A549 (cell line): Measurements from ENCODE around the gene CDYL. TPM values are rescaled to one million over a fixed set of nuclear protein-coding genes. Genes with fewer than 3 reads are reported as not detected.

ENCODE experiments used
- ATAC-seq, 2 experiments: fragments of 200-7000 bp in 1 of 2; fragments of >200 bp in 1 of 2; cut with Nextera tagmentation in 1 of 2; cut with Tn5 transposase in 1 of 2; 3 replicates each; pipeline versions ENCODE4 v1.8.0 to v1.9.1; 2018 to 2020; ENCODE audit warnings: mild to moderate bottlenecking in 1 of 2, moderate library complexity in 1 of 2
- CTCF ChIA-PET: fragments of 300-600 bp; sonication (Branson Sonifier 250); formaldehyde crosslinking; extraction: SDS; loops from one replicate; lab custom pipeline; 2021; ENCODE audit warnings: antibody characterized with exemption, inconsistent platforms; lab: Yijun Ruan, JAX
- POLR2A ChIA-PET: fragments of 350-600 bp; formaldehyde crosslinking; extraction: SDS; loops from one replicate; lab custom pipeline; 2021; ENCODE audit warnings: antibody characterized with exemption, inconsistent platforms; lab: Yijun Ruan, JAX
- DNase-seq, 2 experiments: peaks; one replicate each; pipeline versions ENCODE4 v3.0.0 to v3.0.0-alpha.2; 2011 to 2016; ENCODE audit warnings: low read depth in 1 of 2, low spot score in 1 of 2
- FAIRE-seq: peaks from 2 replicates; lab custom pipeline; 2011; peaks lifted over from hg19 to GRCh38; lab: Jason Lieb, UNC
- H3K27ac ChIP-seq, 2 experiments: fragments of >200 bp; sonication (Bioruptor Twin); formaldehyde crosslinking; 3 replicates each; pipeline ENCODE4 v1.5.1; 2016 to 2017
- H3K4me1 ChIP-seq: fragments of >200 bp; sonication (Bioruptor Twin); formaldehyde crosslinking; 3 replicates; pipeline ENCODE4 v1.6.1; 2016
- H3K4me2 ChIP-seq: fragments of >200 bp; sonication (Bioruptor Twin); formaldehyde crosslinking; 3 replicates; pipeline ENCODE4 v1.6.1; 2016
- H3K4me3 ChIP-seq: fragments of >200 bp; sonication (Bioruptor Twin); formaldehyde crosslinking; 3 replicates; pipeline ENCODE4 v1.5.1; 2016
- H3K9me3 ChIP-seq: fragments of >200 bp; sonication (Bioruptor Twin); formaldehyde crosslinking; 3 replicates; pipeline ENCODE4 v1.6.1; 2016
- BCL3 ChIP-seq: fragments of >200 bp; sonication (Bioruptor Twin); formaldehyde crosslinking; IDR thresholded peaks from 3 replicates; pipeline ENCODE4 v1.6.1; 2016
- BHLHE40 ChIP-seq: IDR thresholded peaks from 2 replicates; pipeline ENCODE4 v1.6.1; 2012; ENCODE audit warnings: low read depth, low read length, inconsistent platforms
- CBX2 ChIP-seq: fragments of 200-600 bp; sonication (generic); IDR thresholded peaks from 2 replicates; pipeline ENCODE4 v1.6.1; 2016; ENCODE audit warnings: low read depth, mild to moderate bottlenecking, borderline replicate concordance
- CEBPB ChIP-seq, 2 experiments: fragments of >200 bp in 1 of 2; sonication (Bioruptor Twin) in 1 of 2; formaldehyde crosslinking in 1 of 2; IDR thresholded peaks; 2 replicates each; pipeline ENCODE4 v1.6.1; 2012 to 2016
- CHD2 ChIP-seq: fragments of 150-350 bp; IDR thresholded peaks from 2 replicates; pipeline ENCODE4 v1.6.1; 2014; ENCODE audit warnings: low read length; ENCODE audit not compliant: partially characterized antibody
- CTCF ChIP-seq: fragments of >200 bp; sonication (Bioruptor Twin); formaldehyde crosslinking; IDR thresholded peaks from 3 replicates; pipeline ENCODE4 v1.5.1; 2016
- ELK1 ChIP-seq: fragments of 150-350 bp; IDR thresholded peaks from 2 replicates; pipeline ENCODE4 v1.6.1; 2014; ENCODE audit warnings: low read depth, mild to moderate bottlenecking, low read length
- FOSL2 ChIP-seq, 2 experiments: fragments of 450-650 bp in 1 of 2; fragments of >200 bp in 1 of 2; sonication (Bioruptor Twin) in 1 of 2; formaldehyde crosslinking; IDR thresholded peaks; 2 replicates each; pipeline versions ENCODE4 v1.5.0 to v1.6.1; 2016 to 2020; ENCODE audit warnings: mild to moderate bottlenecking in 1 of 2, moderate library complexity in 1 of 2
- HEYL ChIP-seq: fragments of 250-450 bp; sonication (Bioruptor Pico); IDR thresholded peaks from 2 replicates; pipeline ENCODE4 v1.8.0; 2021; ENCODE audit warnings: mild to moderate bottlenecking, moderate library complexity
- HMGXB4 ChIP-seq: fragments of 250-450 bp; sonication (Bioruptor Pico); IDR thresholded peaks from 2 replicates; pipeline ENCODE4 v1.5.0; 2021; ENCODE audit warnings: mild to moderate bottlenecking, moderate library complexity, borderline replicate concordance
- HOXB13 ChIP-seq: fragments of 250-450 bp; sonication (Bioruptor Pico); IDR thresholded peaks from 2 replicates; pipeline ENCODE4 v1.5.0; 2020; ENCODE audit warnings: low read depth, mild to moderate bottlenecking, moderate library complexity
- JUNB ChIP-seq: fragments of >200 bp; sonication (Bioruptor Twin); formaldehyde crosslinking; IDR thresholded peaks from 2 replicates; pipeline ENCODE4 v1.6.1; 2016
- KDM1A ChIP-seq: fragments of 200-600 bp; sonication (generic); IDR thresholded peaks from 2 replicates; pipeline ENCODE4 v1.6.1; 2016; ENCODE audit warnings: low read depth, mild to moderate bottlenecking
- MAZ ChIP-seq: fragments of 150-350 bp; IDR thresholded peaks from 2 replicates; pipeline ENCODE4 v1.6.1; 2014; ENCODE audit warnings: antibody characterized with exemption, low read depth, low read length, borderline replicate concordance
- PBX3 ChIP-seq: IDR thresholded peaks from 2 replicates; pipeline ENCODE4 v1.6.1; 2012
- PHF8 ChIP-seq: fragments of 200-600 bp; sonication (generic); IDR thresholded peaks from 2 replicates; pipeline ENCODE4 v1.6.1; 2016; ENCODE audit warnings: low read depth, mild to moderate bottlenecking, antibody characterized with exemption, moderate library complexity, borderline replicate concordance
- RAD21 ChIP-seq, 2 experiments: fragments of >200 bp in 1 of 2; sonication (Bioruptor Twin) in 1 of 2; formaldehyde crosslinking in 1 of 2; IDR thresholded peaks in 1 of 2; conservative IDR thresholded peaks in 1 of 2; 2 replicates in 1 of 2; 3 replicates in 1 of 2; pipeline ENCODE4 v1.6.1; 2012 to 2018; ENCODE audit warnings: inconsistent platforms in 1 of 2
- SREBF2 ChIP-seq: fragments of 450-650 bp; IDR thresholded peaks from 2 replicates; pipeline ENCODE4 v1.6.1; 2014; ENCODE audit warnings: mild to moderate bottlenecking, moderate library complexity
- TP53 ChIP-seq: fragments of 250-450 bp; sonication (Bioruptor Pico); IDR thresholded peaks from 2 replicates; pipeline ENCODE4 v1.5.0; 2021; ENCODE audit warnings: mild to moderate bottlenecking, moderate library complexity
- ZSCAN20 ChIP-seq: fragments of 250-450 bp; sonication (Bioruptor Pico); IDR thresholded peaks from 2 replicates; pipeline ENCODE4 v1.8.0; 2022; ENCODE audit warnings: mild to moderate bottlenecking, moderate library complexity
- WGBS: methylation state at CpG from one replicate; pipeline ENCODE4 v1.1.6; 2017; ENCODE audit errors: missing lambda C conversion rate; 5-methylcytosine and 5-hydroxymethylcytosine counted together
- polyA plus RNA-seq, 4 experiments: library from polyadenylated mRNA; depleted of rRNA in 3 of 4; stranded (reverse); fragments of >200 nt; fragmentation: RNase III in 1 of 4; extraction: RNeasy Plus Mini Kit Qiagen cat#74134 plus additional on column Dnase treatment in 1 of 4; gene quantifications; 2 replicates in 3 of 4; 3 replicates in 1 of 4; pipeline ENCODE4 v1.2.3, GENCODE V29; 2011 to 2017

The CDYL gene
- polyA plus RNA-seq, 2 of the 4 experiments (the other 2 are of a cell fraction): 18.6 to 42.7 TPM

GRCh38 chr6:4756247-4756646 is 20.0 kb upstream of the CDYL start (continued):
- TF ChIP-seq SREBF2 (no peak), FOSL2 (IDR thresholded peaks at IDR 0.05) (no peak), FOSL2 (CRISPR knock-in tag; IDR thresholded peaks at IDR 0.05) (no peak)

- 20% methylated on average over 1 of the region's 1 CpG for WGBS
- Histone ChIP-seq H3K27ac (no peak overlapping the region), H3K4me2 (no peak overlapping the region), H3K9me3 (peaks cover 13% of the 10 kb centered on the region; the same call in 1 of the 3 replicates), H3K4me3 (no peak overlapping the region), H3K4me1 (no peaks in the 10 kb centered on the region)
- ChIA-PET POLR2A (no interaction called here), CTCF (interaction anchor here (0.6 kb wide), 2 partner anchors 341 to 359 kb away, joined by 3 to 4 read pairs; no protein-coding TSS in a partner anchor)
- FAIRE-seq (no peak), ATAC-seq (no peak), DNase-seq (no peak)
- TF ChIP-seq JUNB (no peak), BCL3 (no peak), PBX3 (no peak), HOXB13 (CRISPR knock-in tag) (no peak), RAD21 (conservative IDR thresholded peaks at IDR 0.05 in 1 of 2, IDR thresholded peaks at IDR 0.05 in 1 of 2) (no peak), MAZ (no peak), ELK1 (no peak), CHD2 (no peak), HMGXB4 (CRISPR knock-in tag) (no peak), BHLHE40 (no peak), CBX2 (no peak), CTCF (no peak)
Observed at GRCh38 chr6:4759997-4760396, 16.2 kb upstream of the CDYL start.

GRCh38 chr6:4760773-4761172 is 15.4 kb upstream of the CDYL start:
- POLR2A ChIA-PET: no interaction called here
- H3K9me3 ChIP-seq: peaks cover 13% of the 10 kb centered on the region; the same call in 1 of the 3 replicates
- 88% methylated on average over 3 of the region's 3 CpGs for WGBS
- CTCF ChIA-PET: interaction anchor here (0.6 kb wide), 2 partner anchors 280 to 360 kb away, joined by 3 to 4 read pairs; no protein-coding TSS in a partner anchor
- no peak overlapping the region for H3K4me3 ChIP-seq
- no peak overlapping the region for H3K27ac ChIP-seq
- no peak overlapping the region for H3K4me2 ChIP-seq
- no peak for DNase-seq
- ATAC-seq: no peak
- no peak for FAIRE-seq
- TF ChIP-seq PHF8 (no peak), CEBPB (IDR thresholded peaks at IDR 0.05) (no peak), KDM1A (no peak), HEYL (CRISPR knock-in tag) (no peak), ZSCAN20 (CRISPR knock-in tag) (no peak), CHD2 (no peak), TP53 (no peak), JUNB (no peak)
- TF ChIP-seq, all 56 proteins: peak for 0
- no peaks in the 10 kb centered on the region for H3K4me1 ChIP-seq
